Loucy (cell line): ENCODE results near the gene XXYLT1.
A peak's percentile ranks its signal among the peaks of the same experiment; 100 is the strongest.

Source experiments
- H2AFZ ChIP-seq: fragments of 200-600 bp; sonication (generic); 2 replicates; pipeline ENCODE4 v1.6.0; 2016; ENCODE audit warnings: antibody characterized with exemption, mild to moderate bottlenecking, low read length, moderate library complexity
- H3F3A ChIP-seq: fragments of 200-600 bp; 2 replicates; pipeline ENCODE4 v1.6.0; 2016; ENCODE audit warnings: antibody characterized with exemption, low read depth, mild to moderate bottlenecking
- H3K27me3 ChIP-seq: fragments of 200-600 bp; sonication (generic); 2 replicates; pipeline ENCODE4 v1.6.1; 2014; ENCODE audit warnings: low read length, mild to moderate bottlenecking; ENCODE audit not compliant: insufficient read depth, poor library complexity, severe bottlenecking
- H3K36me3 ChIP-seq: fragments of 200-600 bp; sonication (generic); 2 replicates; pipeline ENCODE4 v1.6.1; 2016; ENCODE audit warnings: low read length; ENCODE audit not compliant: insufficient read depth
- H3K4me1 ChIP-seq: fragments of 200-600 bp; sonication (generic); 2 replicates; pipeline ENCODE4 v1.5.1; 2014; ENCODE audit warnings: low read length, mild to moderate bottlenecking; ENCODE audit not compliant: insufficient read depth, poor library complexity, severe bottlenecking
- H3K4me2 ChIP-seq: fragments of 200-600 bp; sonication (generic); 2 replicates; pipeline ENCODE4 v1.6.0; 2014; ENCODE audit warnings: antibody characterized with exemption, low read length, low read depth, mild to moderate bottlenecking; ENCODE audit not compliant: poor library complexity, severe bottlenecking
- H3K4me3 ChIP-seq: fragments of 200-600 bp; sonication (generic); 2 replicates; pipeline ENCODE4 v1.5.1; 2014; ENCODE audit warnings: low read length, mild to moderate bottlenecking, mixed read lengths; ENCODE audit not compliant: poor library complexity, severe bottlenecking
- H3K79me2 ChIP-seq: fragments of 200-600 bp; sonication (generic); 2 replicates; pipeline ENCODE4 v1.6.1; 2014; ENCODE audit warnings: low read length; ENCODE audit not compliant: insufficient read depth
- H3K9ac ChIP-seq: fragments of 200-600 bp; sonication (generic); 2 replicates; pipeline ENCODE4 v1.6.0; 2014; ENCODE audit warnings: mild to moderate bottlenecking, low read depth, low read length, moderate library complexity; ENCODE audit not compliant: poor library complexity, severe bottlenecking
- H3K9me2 ChIP-seq: fragments of 200-600 bp; sonication (generic); replicated peaks from 2 replicates; pipeline ENCODE4 v1.6.1; 2016; ENCODE audit warnings: low read depth, low read length, mixed read lengths
- H3K9me3 ChIP-seq: fragments of 200-600 bp; sonication (generic); 2 replicates; pipeline ENCODE4 v1.6.1; 2014; ENCODE audit warnings: mild to moderate bottlenecking, antibody characterized with exemption, low read length, low read depth; ENCODE audit not compliant: insufficient read depth
- H4K20me1 ChIP-seq: fragments of 200-600 bp; sonication (generic); 2 replicates; pipeline ENCODE4 v1.6.0; 2014; ENCODE audit warnings: antibody characterized with exemption, low read length, mild to moderate bottlenecking; ENCODE audit not compliant: insufficient read depth, poor library complexity, severe bottlenecking
- EZH2phosphoT487 ChIP-seq: fragments of 200-600 bp; IDR thresholded peaks from 2 replicates; pipeline ENCODE4 v1.6.1; 2018; ENCODE audit warnings: antibody characterized with exemption, mild to moderate bottlenecking, moderate library complexity, borderline replicate concordance
- TF ChIP-seq, protein P1 (sequence below): fragments of 200-600 bp; sonication (generic); conservative IDR thresholded peaks from 2 replicates; pipeline ENCODE4 v1.5.1; 2014; ENCODE audit warnings: mild to moderate bottlenecking, antibody characterized with exemption, low read length

Gene XXYLT1

DNA sequence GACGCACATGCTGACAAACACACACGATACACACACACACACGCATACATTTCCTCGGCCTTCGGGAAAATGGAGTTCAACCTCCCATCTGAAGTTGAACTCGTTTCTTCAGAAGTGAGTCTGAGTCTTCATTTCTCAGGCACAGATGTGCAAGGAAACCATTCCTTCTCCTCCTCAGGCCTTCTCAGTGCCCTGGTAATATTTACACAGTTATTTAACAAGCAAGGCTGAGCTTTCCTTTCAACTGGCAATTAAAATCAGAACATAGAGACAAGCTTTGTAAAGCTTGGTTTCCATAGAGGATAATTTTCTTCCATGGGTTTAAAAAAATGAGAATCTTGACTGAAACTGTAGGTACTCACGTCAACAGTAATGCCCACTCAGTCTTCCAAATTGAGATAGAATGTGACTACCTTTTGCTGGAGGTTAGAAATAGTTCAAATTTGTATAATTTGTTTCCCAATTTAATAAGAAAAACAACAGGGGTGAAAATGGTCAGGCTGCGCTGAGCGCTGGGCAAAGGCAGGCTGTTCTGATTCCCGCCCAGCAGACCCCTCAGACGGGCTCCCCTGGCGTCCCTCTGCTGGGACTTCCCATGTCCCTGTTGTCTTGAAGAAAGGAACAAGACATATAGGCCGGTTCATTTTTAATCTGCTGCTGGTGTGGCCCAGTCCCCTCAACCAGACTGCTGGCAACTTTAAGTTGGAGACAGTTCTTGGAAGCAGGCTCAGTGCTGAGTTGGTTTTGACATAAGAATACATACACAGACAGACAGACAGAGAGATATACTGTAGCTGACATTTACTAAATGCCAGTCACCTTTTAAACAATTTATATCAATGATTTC lies 174.3 kb downstream of the XXYLT1 start:
- Histone ChIP-seq H3F3A (no peaks in the 10 kb centered on the region), H3K36me3 (no peaks in the 10 kb centered on the region; the same call in 1 of the 2 replicates), H3K9me3 (no peaks in the 10 kb centered on the region), H3K9ac (no peak overlapping the region), H3K79me2 (peaks cover 66% of the 10 kb centered on the region; the same call in 1 of the 2 replicates), H3K4me3 (no peak overlapping the region), H2AFZ (no peak overlapping the region), H3K4me1 (peaks cover 47% of the 10 kb centered on the region), H4K20me1 (peaks cover 4% of the 10 kb centered on the region), H3K27me3 (no peaks in the 10 kb centered on the region), H3K9me2 (no peaks in the 10 kb centered on the region), H3K4me2 (no peak overlapping the region)
- TF ChIP-seq EZH2phosphoT487: no peak
- TF ChIP-seq, protein P1, sequence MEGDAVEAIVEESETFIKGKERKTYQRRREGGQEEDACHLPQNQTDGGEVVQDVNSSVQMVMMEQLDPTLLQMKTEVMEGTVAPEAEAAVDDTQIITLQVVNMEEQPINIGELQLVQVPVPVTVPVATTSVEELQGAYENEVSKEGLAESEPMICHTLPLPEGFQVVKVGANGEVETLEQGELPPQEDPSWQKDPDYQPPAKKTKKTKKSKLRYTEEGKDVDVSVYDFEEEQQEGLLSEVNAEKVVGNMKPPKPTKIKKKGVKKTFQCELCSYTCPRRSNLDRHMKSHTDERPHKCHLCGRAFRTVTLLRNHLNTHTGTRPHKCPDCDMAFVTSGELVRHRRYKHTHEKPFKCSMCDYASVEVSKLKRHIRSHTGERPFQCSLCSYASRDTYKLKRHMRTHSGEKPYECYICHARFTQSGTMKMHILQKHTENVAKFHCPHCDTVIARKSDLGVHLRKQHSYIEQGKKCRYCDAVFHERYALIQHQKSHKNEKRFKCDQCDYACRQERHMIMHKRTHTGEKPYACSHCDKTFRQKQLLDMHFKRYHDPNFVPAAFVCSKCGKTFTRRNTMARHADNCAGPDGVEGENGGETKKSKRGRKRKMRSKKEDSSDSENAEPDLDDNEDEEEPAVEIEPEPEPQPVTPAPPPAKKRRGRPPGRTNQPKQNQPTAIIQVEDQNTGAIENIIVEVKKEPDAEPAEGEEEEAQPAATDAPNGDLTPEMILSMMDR: no peak

DNA sequence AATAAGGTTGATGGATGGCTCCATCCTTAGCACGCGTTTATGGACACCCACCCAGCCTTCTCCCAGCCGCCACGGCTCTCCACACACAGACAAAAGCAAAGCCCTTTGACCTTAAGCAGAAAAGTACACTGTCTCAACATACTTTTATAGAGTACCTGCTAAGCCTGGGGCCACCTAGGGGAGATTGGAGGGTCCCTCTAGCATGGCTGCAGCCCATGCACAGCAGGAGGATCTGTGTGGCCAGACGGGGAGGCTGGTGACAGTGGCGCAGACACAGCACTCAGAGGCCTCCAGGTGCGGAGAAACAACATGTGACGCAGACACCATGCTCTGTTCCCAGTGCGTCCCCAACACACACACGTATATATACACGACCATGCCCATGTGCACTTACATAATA lies 174.9 kb downstream of the XXYLT1 start:
- Histone ChIP-seq H3K4me3 (no peak overlapping the region), H3F3A (no peaks in the 10 kb centered on the region), H3K79me2 (peaks cover 66% of the 10 kb centered on the region; the same call in 1 of the 2 replicates), H3K4me1 (peaks cover 41% of the 10 kb centered on the region), H2AFZ (no peak overlapping the region), H3K4me2 (no peak overlapping the region), H3K9ac (no peak overlapping the region), H4K20me1 (peaks cover 4% of the 10 kb centered on the region), H3K9me3 (no peaks in the 10 kb centered on the region), H3K36me3 (no peaks in the 10 kb centered on the region; the same call in 1 of the 2 replicates), H3K27me3 (no peaks in the 10 kb centered on the region), H3K9me2 (no peaks in the 10 kb centered on the region)
- no peak for TF ChIP-seq EZH2phosphoT487
- TF ChIP-seq, protein P1: no peak

- H3K36me3 ChIP-seq: no peaks in the 10 kb centered on the region; the same call in 1 of the 2 replicates
- H3K79me2 ChIP-seq: peaks cover 62% of the 10 kb centered on the region; the same call in 1 of the 2 replicates
- H3K27me3 ChIP-seq: no peaks in the 10 kb centered on the region
- TF ChIP-seq EZH2phosphoT487: no peak
- TF ChIP-seq, protein P1: no peak
- no peak overlapping the region for H2AFZ ChIP-seq
- H3F3A ChIP-seq: no peaks in the 10 kb centered on the region
- peaks cover 4% of the 10 kb centered on the region for H4K20me1 ChIP-seq
- H3K9me2 ChIP-seq: no peaks in the 10 kb centered on the region
- peak overlapping the region; percentile 1 for H3K4me2 ChIP-seq
- no peak overlapping the region for H3K4me3 ChIP-seq
- no peak overlapping the region for H3K9ac ChIP-seq
- H3K4me1 ChIP-seq: peaks cover 37% of the 10 kb centered on the region
- no peaks in the 10 kb centered on the region for H3K9me3 ChIP-seq
Measured at GRCh38 chr3:195095704-195096036, 175.3 kb downstream of the XXYLT1 start.
